ENCODE measurements around the gene CRIP3. TPM values are rescaled to one million over a fixed set of nuclear protein-coding genes. Genes with fewer than 3 reads are reported as not detected.

Gene CRIP3
- total RNA-seq, 1 experiment from 2014 or later: 2.3 TPM

DNA sequence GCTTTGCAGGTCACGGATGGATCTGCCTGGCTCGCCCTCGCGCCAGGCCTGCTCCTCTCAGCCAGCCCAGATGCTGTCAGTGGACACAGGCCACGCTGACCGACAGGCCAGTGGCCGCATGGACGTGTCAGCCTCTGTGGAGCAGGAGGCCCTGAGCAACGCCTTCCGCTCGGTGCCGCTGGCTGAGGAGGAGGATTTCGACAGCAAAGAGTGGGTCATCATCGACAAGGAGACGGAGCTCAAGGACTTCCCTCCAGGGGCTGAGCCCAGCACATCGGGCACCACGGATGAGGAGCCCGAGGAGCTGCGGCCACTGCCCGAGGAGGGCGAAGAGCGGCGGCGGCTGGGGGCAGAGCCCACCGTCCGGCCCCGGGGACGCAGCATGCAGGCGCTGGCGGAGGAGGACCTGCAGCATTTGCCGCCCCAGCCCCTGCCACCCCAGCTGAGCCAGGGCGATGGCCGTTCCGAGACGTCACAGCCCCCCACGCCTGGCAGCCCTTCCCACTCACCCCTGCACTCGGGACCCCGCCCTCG lies 45.8 kb downstream of the CRIP3 start:
- DNase-seq: no peak
- Mint-ChIP-seq H3K27me3 (ENCODE audit: unreplicated experiment) (peaks cover 26% of the 10 kb centered on the region), H3K36me3 (ENCODE audit: insufficient read depth, unreplicated experiment) (peaks cover 6% of the 10 kb centered on the region), H3K9me3 (ENCODE audit: low read depth, unreplicated experiment) (no peaks in the 10 kb centered on the region), H3K4me1 (ENCODE audit: low read depth, unreplicated experiment) (peaks cover 8% of the 10 kb centered on the region), H3K27ac (ENCODE audit: unreplicated experiment) (no peak overlapping the region), H3K4me3 (ENCODE audit: low read depth, unreplicated experiment) (no peak overlapping the region)
- intact Hi-C loops (cut with micrococcal nuclease; ENCODE audit: unreplicated experiment): loop anchor here (1.0 to 2.0 kb wide), 2 partner anchors 71 to 244 kb away; no protein-coding TSS in a partner anchor
- no TSS peak for BruUV-seq (replicated peaks)
- CTCF ChIA-PET: interaction anchor here (0.6 to 3.3 kb wide), 7 partner anchors 10 to 900 kb away, joined by 3 to 53 read pairs (median 6); no protein-coding TSS in a partner anchor
- TF ChIP-seq, protein P1, sequence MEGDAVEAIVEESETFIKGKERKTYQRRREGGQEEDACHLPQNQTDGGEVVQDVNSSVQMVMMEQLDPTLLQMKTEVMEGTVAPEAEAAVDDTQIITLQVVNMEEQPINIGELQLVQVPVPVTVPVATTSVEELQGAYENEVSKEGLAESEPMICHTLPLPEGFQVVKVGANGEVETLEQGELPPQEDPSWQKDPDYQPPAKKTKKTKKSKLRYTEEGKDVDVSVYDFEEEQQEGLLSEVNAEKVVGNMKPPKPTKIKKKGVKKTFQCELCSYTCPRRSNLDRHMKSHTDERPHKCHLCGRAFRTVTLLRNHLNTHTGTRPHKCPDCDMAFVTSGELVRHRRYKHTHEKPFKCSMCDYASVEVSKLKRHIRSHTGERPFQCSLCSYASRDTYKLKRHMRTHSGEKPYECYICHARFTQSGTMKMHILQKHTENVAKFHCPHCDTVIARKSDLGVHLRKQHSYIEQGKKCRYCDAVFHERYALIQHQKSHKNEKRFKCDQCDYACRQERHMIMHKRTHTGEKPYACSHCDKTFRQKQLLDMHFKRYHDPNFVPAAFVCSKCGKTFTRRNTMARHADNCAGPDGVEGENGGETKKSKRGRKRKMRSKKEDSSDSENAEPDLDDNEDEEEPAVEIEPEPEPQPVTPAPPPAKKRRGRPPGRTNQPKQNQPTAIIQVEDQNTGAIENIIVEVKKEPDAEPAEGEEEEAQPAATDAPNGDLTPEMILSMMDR (IDR thresholded peaks at IDR 0.05; ENCODE audit: unreplicated experiment): no peak

DNA sequence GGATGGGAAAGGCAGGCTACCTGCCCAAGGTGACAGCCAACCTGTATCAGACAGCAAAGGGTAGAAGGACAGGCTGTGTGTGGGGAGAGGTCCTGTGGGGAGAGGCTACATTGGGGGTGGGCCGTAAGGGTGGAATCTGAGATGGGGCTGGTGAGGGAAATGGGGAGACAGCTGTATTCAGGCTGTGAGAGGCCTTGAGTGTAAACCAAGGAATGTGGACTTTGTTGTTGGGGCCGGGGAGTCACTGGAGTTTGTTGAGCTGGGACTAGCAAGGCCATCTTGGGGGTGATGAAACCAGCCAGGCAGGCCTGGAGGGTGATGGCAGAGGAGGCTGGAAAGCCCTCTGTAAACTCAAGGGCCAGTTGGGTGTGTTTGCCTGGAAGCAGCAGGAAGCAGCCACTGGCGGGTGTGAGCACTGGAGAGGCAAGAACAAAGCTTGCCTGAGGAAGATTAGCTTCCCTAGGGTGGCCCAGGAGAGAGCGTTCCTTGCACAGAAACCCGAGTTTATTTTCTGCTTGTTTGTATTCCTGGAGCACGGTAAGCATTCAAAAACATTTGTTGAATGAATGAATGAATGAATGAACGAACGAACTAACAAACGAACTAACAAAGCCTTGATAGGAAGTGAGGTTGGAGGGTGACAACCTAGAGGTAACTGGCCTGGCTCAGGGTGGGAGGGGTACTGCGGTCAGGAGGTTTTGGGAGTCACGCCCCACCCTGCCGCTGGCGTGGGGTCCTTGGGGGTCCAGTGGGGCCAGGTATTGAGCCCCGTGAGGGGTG lies 46.4 kb downstream of the CRIP3 start:
- Mint-ChIP-seq H3K27ac (ENCODE audit: unreplicated experiment) (no peak overlapping the region), H3K4me1 (ENCODE audit: low read depth, unreplicated experiment) (peaks cover 2% of the 10 kb centered on the region), H3K9me3 (ENCODE audit: low read depth, unreplicated experiment) (no peaks in the 10 kb centered on the region), H3K4me3 (ENCODE audit: low read depth, unreplicated experiment) (no peak overlapping the region), H3K36me3 (ENCODE audit: insufficient read depth, unreplicated experiment) (peaks cover 6% of the 10 kb centered on the region), H3K27me3 (ENCODE audit: unreplicated experiment) (peaks cover 26% of the 10 kb centered on the region)
- intact Hi-C loops (cut with micrococcal nuclease; ENCODE audit: unreplicated experiment): loop anchor here (2.0 kb wide), 1 partner anchor 245 kb away; no protein-coding TSS in a partner anchor
- BruUV-seq (replicated peaks): no TSS peak
- CTCF ChIA-PET: interaction anchor here (1.5 to 3.3 kb wide), 4 partner anchors 11 to 93 kb away, joined by 4 to 53 read pairs (median 7); no protein-coding TSS in a partner anchor
- DNase-seq: no peak
- TF ChIP-seq, protein P1 (IDR thresholded peaks at IDR 0.05; ENCODE audit: unreplicated experiment): no peak

DNA sequence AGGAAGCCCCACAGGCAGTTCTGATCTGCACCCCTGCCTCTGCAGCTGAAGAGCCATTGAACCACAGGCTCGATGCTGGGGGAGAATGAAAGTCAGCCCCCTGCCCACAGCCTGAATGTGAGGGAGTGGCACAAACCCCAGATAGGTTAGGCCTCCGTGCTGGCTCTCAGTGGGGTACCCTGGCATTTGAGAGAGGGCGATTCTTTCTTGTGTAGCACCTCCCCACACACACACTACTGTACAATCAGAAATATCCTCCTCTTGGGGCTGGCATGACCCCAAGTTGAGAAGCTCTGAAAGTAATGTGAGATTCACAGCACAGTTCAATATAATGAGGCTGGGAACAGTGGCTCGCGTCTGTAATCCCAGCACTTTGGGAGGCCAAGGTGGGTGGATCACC lies 47.4 kb downstream of the CRIP3 start:
- CTCF ChIA-PET: interaction anchor here (0.6 to 1.5 kb wide), 2 partner anchors 10 to 77 kb away, joined by 4 read pairs; no protein-coding TSS in a partner anchor
- Mint-ChIP-seq H3K36me3 (ENCODE audit: insufficient read depth, unreplicated experiment) (peaks cover 6% of the 10 kb centered on the region), H3K27ac (ENCODE audit: unreplicated experiment) (no peak overlapping the region), H3K27me3 (ENCODE audit: unreplicated experiment) (peaks cover 26% of the 10 kb centered on the region), H3K9me3 (ENCODE audit: low read depth, unreplicated experiment) (no peaks in the 10 kb centered on the region), H3K4me3 (ENCODE audit: low read depth, unreplicated experiment) (no peak overlapping the region), H3K4me1 (ENCODE audit: low read depth, unreplicated experiment) (no peaks in the 10 kb centered on the region)
- intact Hi-C loops (cut with micrococcal nuclease; ENCODE audit: unreplicated experiment): no loop called here
- TF ChIP-seq, protein P1 (IDR thresholded peaks at IDR 0.05; ENCODE audit: unreplicated experiment): no peak
- no peak for DNase-seq
- no TSS peak for BruUV-seq (replicated peaks)

DNA sequence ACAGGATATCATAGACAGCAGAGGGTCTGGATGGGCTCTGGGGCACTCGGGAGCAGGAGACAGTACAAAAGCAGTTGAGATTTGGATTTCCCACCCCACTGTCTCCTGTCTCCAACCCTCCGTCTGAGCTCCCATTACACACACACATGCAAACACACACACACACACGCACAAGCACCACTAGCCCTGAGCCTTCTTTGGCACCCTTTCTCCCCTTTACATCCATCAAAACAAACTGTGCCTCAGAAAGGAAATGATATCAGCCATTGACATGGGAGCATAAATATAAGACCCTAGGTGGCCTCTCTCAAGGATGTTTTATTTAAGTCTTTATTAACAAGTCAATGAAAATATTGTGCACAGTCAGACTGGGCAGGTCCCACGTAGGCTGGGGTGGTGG lies 47.8 kb downstream of the CRIP3 start:
- intact Hi-C loops (cut with micrococcal nuclease; ENCODE audit: unreplicated experiment): no loop called here
- TF ChIP-seq, protein P1 (IDR thresholded peaks at IDR 0.05; ENCODE audit: unreplicated experiment): no peak
- H3K9me3 Mint-ChIP-seq (ENCODE audit: low read depth, unreplicated experiment): no peaks in the 10 kb centered on the region
- no peak overlapping the region for H3K27ac Mint-ChIP-seq (ENCODE audit: unreplicated experiment)
- H3K27me3 Mint-ChIP-seq (ENCODE audit: unreplicated experiment): peaks cover 30% of the 10 kb centered on the region
- no peak for DNase-seq
- H3K4me3 Mint-ChIP-seq (ENCODE audit: low read depth, unreplicated experiment): no peak overlapping the region
- no peaks in the 10 kb centered on the region for H3K4me1 Mint-ChIP-seq (ENCODE audit: low read depth, unreplicated experiment)
- CTCF ChIA-PET: no interaction called here
- BruUV-seq (replicated peaks): no TSS peak
- H3K36me3 Mint-ChIP-seq (ENCODE audit: insufficient read depth, unreplicated experiment): peaks cover 6% of the 10 kb centered on the region
